D721Med (cell line): ENCODE data around the gene NKAIN2.

Experiments used
- DNase-seq: peaks from one replicate; pipeline ENCODE4 v3.0.0; 2011; ENCODE audit warnings: low spot score; ENCODE audit not compliant: insufficient read length
- FAIRE-seq: peaks from 2 replicates; lab custom pipeline; 2011; peaks lifted over from hg19 to GRCh38; lab: Jason Lieb, UNC
- TF ChIP-seq, protein P1 (sequence below): IDR thresholded peaks from 2 replicates; pipeline ENCODE4 v1.5.1; 2012; ENCODE audit warnings: mild to moderate bottlenecking, control low read depth; ENCODE audit not compliant: insufficient read depth; ENCODE audit errors: missing control alignments

NKAIN2 gene

DNA sequence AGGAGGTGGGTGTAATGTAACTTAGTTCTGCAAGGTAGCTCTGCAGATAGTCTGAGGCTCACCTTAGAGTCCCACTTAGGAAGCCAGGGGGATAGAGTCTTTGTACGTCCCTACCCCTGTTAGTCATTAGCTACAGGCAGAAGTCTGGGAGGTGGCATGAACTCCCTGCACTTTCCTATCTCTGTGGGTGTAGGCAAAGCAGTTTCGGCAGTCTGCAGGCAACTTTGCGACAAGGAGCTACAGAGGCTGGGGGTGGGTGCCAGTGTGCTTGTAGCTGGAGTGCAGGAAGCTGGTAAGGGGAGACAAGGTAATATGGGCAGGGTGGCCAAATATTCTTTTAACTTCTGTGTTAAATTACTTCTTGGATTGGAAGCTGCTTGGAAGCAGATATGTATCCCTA, 45.7 kb downstream of the NKAIN2 start:
- TF ChIP-seq, protein P1, sequence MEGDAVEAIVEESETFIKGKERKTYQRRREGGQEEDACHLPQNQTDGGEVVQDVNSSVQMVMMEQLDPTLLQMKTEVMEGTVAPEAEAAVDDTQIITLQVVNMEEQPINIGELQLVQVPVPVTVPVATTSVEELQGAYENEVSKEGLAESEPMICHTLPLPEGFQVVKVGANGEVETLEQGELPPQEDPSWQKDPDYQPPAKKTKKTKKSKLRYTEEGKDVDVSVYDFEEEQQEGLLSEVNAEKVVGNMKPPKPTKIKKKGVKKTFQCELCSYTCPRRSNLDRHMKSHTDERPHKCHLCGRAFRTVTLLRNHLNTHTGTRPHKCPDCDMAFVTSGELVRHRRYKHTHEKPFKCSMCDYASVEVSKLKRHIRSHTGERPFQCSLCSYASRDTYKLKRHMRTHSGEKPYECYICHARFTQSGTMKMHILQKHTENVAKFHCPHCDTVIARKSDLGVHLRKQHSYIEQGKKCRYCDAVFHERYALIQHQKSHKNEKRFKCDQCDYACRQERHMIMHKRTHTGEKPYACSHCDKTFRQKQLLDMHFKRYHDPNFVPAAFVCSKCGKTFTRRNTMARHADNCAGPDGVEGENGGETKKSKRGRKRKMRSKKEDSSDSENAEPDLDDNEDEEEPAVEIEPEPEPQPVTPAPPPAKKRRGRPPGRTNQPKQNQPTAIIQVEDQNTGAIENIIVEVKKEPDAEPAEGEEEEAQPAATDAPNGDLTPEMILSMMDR: no peak
- no peak for FAIRE-seq
- DNase-seq: no peak

DNA sequence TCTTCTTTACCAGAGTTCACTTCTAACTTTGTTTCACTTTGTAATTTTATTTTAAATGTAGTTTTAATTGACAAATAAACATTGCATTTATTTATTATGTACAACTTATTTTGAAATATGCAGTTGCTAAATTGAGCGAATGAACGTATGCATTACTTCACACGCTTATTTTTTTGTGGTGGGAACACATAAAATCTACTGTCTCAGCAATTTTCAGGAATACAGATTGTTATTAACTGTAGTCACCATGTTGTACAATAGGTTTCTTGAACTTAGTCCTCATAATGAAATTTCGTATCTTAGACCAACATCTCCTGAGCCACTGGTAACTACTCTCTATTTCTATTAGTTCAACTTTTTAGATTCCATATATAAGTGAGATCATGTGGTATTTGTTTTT, 46.9 kb downstream of the NKAIN2 start:
- TF ChIP-seq, protein P1: no peak
- DNase-seq: no peak
- FAIRE-seq: no peak

DNA sequence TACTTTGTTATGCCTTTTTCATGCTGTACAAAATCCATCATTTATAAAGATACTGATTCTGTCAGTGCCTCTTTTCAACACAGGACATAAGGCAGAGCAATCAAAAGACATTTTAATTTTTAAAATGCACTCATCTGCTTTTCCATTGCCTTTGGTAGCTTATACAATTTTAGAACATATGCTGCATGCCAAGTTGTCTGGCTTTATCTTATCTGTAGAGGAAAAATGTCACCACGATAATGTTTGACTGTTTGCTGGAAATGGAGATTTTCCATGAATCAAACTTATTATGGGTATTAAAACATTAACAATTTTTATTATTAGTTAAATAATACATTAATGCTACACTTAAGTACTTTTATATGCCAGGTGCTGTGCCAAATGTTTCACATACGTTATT, 50.5 kb downstream of the NKAIN2 start:
- no peak for DNase-seq
- TF ChIP-seq, protein P1: no peak
- no peak for FAIRE-seq

DNA sequence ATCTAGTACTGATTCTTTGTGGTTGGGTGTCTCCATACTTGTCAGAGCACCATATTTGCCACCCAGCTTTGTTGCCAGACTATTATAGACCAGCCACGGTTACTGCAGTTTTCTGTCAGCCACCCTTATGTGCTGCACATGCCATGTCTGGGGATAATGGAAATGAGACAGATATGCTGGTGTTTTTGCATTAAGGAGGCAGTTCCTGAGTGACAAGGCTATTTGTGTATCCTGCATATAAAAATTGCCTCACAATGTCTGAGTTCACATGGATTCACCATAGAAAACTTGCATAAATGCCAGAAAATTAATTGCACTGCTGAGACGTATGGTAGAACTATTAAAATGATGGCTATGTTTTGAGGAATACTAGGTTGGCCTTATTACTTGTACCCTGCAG, 51.8 kb downstream of the NKAIN2 start:
- DNase-seq (no peak), FAIRE-seq (no peak)
- TF ChIP-seq, protein P1: no peak

DNA sequence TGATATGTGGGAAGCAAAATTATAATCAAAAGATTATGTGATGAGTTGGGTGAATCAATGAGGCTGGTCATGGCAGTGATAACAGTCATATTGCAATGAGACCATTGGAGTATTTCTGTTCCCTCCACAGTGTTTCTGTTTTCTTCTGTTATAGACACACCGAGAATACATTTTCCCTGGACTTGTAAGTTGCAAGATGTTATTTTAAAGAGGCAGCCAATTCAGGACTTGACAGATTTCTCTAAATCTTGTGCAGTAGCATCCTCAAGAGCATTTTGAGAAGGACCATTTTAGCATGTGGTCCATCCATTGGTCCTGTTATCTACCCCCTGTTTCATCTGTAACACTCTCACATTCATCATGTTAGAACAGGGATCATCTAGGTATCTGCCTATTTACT, 55.6 kb downstream of the NKAIN2 start:
- FAIRE-seq (no peak), DNase-seq (no peak)
- TF ChIP-seq, protein P1: no peak

DNA sequence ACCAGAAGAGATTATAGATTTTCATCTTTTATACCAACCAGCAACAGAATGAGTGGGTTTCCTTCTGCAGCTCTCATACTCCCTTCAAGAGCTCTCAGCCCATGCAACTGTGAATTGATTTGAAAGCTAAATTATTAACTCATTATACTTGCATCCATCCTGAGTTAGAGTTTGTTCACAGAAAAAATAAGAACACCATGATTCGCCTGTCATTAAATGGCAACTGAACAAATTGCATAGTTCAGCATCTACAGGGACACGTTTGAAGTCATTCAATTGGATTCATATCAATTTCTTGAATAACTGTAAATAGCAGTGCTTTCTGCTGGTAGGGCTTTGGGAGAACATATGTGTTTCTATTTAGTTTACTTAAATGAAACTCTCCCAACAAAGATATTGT, 65.7 kb downstream of the NKAIN2 start:
- DNase-seq (no peak), FAIRE-seq (no peak)
- TF ChIP-seq, protein P1: no peak

DNA sequence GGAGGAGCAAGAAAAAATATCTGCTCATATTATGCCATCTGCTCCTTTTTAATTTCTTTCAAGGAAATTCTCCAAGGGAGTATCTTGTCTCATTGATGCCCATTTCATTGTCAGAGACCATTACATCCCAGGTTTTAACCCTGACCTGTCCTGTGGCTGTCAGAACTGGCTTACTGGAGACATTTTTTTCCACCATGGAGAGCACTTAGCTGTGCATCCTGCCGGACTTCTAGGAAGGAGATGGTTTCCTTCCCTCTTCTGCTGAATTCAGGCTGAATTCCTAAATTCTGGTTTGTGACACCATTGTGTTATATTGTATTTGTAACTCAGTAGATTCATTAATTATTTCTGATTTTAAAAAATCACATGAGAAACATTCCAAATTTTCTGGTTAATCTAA, 70.3 kb downstream of the NKAIN2 start:
- no peak for FAIRE-seq
- TF ChIP-seq, protein P1: no peak
- DNase-seq: no peak
